ENCODE data around the gene RDM1. TPM values are rescaled to one million over a fixed set of nuclear protein-coding genes. Genes with fewer than 3 reads are reported as not detected.

The RDM1 gene
- total RNA-seq, 4 donors from 2014 or later, result not detected

DNA sequence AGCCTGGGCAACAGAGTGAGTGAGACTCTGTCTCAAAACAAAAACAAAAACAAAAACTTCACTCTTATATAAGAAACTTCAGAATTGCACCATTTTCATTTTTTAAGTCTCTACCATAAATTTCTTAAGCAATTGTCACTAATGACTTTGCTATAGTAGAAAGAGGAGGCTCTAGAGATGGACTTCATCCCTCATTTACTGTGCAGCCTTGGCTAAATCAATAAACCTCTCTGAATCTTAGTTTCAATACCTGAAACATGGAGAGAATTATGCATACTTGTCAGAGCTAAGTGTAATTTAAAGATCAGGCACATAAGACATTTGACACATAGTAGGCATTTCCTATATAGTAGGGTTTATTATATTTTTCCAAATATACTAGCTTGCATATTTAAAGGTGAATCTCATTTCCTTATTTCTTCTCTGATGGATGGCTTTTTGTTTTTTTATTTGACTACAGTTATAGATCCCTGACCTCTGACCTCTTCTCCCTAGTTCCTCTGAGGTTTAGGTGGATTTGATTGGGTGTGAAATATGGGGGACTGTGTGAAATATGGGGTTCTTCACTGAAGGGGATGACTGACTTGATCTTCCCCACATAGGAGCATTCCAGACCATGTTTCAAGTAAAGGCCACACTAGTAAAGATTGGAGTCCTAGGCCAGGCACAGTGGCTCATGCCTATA is 53.1 kb downstream of the RDM1 start:
- TF ChIP-seq EP300 (IDR thresholded peaks at IDR 0.05) (no peak), POLR2A (IDR thresholded peaks at IDR 0.05) (no peak)
- TF ChIP-seq, protein P1, sequence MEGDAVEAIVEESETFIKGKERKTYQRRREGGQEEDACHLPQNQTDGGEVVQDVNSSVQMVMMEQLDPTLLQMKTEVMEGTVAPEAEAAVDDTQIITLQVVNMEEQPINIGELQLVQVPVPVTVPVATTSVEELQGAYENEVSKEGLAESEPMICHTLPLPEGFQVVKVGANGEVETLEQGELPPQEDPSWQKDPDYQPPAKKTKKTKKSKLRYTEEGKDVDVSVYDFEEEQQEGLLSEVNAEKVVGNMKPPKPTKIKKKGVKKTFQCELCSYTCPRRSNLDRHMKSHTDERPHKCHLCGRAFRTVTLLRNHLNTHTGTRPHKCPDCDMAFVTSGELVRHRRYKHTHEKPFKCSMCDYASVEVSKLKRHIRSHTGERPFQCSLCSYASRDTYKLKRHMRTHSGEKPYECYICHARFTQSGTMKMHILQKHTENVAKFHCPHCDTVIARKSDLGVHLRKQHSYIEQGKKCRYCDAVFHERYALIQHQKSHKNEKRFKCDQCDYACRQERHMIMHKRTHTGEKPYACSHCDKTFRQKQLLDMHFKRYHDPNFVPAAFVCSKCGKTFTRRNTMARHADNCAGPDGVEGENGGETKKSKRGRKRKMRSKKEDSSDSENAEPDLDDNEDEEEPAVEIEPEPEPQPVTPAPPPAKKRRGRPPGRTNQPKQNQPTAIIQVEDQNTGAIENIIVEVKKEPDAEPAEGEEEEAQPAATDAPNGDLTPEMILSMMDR (IDR thresholded peaks at IDR 0.05), result no peak
- no peaks in the 10 kb centered on the region for H3K4me1 ChIP-seq
- H3K27me3 ChIP-seq, result no peaks in the 10 kb centered on the region
- no peaks in the 10 kb centered on the region for H3K36me3 ChIP-seq
- H3K4me3 ChIP-seq, result no peak overlapping the region
- H3K9me3 ChIP-seq, result no peaks in the 10 kb centered on the region
- no peak overlapping the region for H3K27ac ChIP-seq
- no peak for DNase-seq (ENCODE audit: low spot score in 2 of 2)

GRCh38 chr17:35876534-35876933 is 54.0 kb downstream of the RDM1 start:
- H3K27me3 ChIP-seq, result no peaks in the 10 kb centered on the region
- no peak overlapping the region for H3K4me3 ChIP-seq
- DNase-seq (ENCODE audit: low spot score in 2 of 2), result no peak
- H3K9me3 ChIP-seq, result no peaks in the 10 kb centered on the region
- H3K4me1 ChIP-seq, result no peaks in the 10 kb centered on the region
- no peaks in the 10 kb centered on the region for H3K36me3 ChIP-seq
- TF ChIP-seq POLR2A (IDR thresholded peaks at IDR 0.05), result no peak
- no peak for TF ChIP-seq EP300 (IDR thresholded peaks at IDR 0.05)
- TF ChIP-seq, protein P1 (IDR thresholded peaks at IDR 0.05), result no peak
- 62 to 71% methylated on average over 3 of the region's 3 CpGs for WGBS, 2 donors
- peak overlapping the region in 1 of 4 donors; percentile 2 for H3K27ac ChIP-seq

DNA sequence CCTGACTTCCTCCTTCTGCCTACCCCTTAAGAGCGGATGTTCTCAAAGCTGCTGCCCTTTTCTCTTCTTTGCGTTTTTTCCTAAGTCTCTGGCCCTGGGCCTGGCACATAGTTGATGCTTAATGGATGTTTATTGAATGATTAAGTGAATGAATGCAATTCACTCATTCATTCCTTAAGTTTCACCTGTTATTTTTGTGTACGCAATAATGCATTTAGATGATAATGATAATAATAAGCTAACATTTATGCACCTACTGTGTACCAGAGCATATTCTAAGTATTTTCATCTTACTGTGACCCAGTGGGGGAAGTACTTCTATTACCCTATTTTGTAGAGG is 54.8 kb downstream of the RDM1 start:
- WGBS, 2 donors, result 66 to 71% methylated on average over 3 of the region's 3 CpGs
- peak overlapping the region in 1 of 4 donors; percentile 2 for H3K27ac ChIP-seq
- no peak overlapping the region for H3K4me3 ChIP-seq
- H3K27me3 ChIP-seq, result no peaks in the 10 kb centered on the region
- DNase-seq (ENCODE audit: low spot score in 2 of 2), result no peak
- no peaks in the 10 kb centered on the region for H3K4me1 ChIP-seq
- TF ChIP-seq EP300 (IDR thresholded peaks at IDR 0.05), result no peak
- TF ChIP-seq, protein P1 (IDR thresholded peaks at IDR 0.05), result no peak
- TF ChIP-seq POLR2A (IDR thresholded peaks at IDR 0.05), result no peak
- H3K9me3 ChIP-seq, result no peaks in the 10 kb centered on the region
- H3K36me3 ChIP-seq, result no peaks in the 10 kb centered on the region

GRCh38 chr17:35875072-35875799 is 55.3 kb downstream of the RDM1 start:
- H3K9me3 ChIP-seq, result no peaks in the 10 kb centered on the region
- no peak for DNase-seq (ENCODE audit: low spot score in 2 of 2)
- no peak overlapping the region for H3K27ac ChIP-seq
- TF ChIP-seq POLR2A (IDR thresholded peaks at IDR 0.05) (no peak), EP300 (IDR thresholded peaks at IDR 0.05) (no peak)
- TF ChIP-seq, protein P1 (IDR thresholded peaks at IDR 0.05), result no peak
- H3K4me3 ChIP-seq, result no peak overlapping the region
- WGBS, 2 donors, result 42 to 48% methylated on average over 5 of the region's 5 CpGs
- H3K27me3 ChIP-seq, result no peaks in the 10 kb centered on the region
- H3K4me1 ChIP-seq, result no peaks in the 10 kb centered on the region
- no peaks in the 10 kb centered on the region for H3K36me3 ChIP-seq

GRCh38 chr17:35872196-35872980 is 58.2 kb downstream of the RDM1 start:
- no peak overlapping the region for H3K4me3 ChIP-seq
- DNase-seq (ENCODE audit: low spot score in 2 of 2), result no peak
- no peaks in the 10 kb centered on the region for H3K36me3 ChIP-seq
- H3K27ac ChIP-seq, result no peak overlapping the region
- no peaks in the 10 kb centered on the region for H3K4me1 ChIP-seq
- 94% methylated on average over 12 of the region's 12 CpGs for WGBS, 2 donors
- H3K9me3 ChIP-seq, result no peaks in the 10 kb centered on the region
- H3K27me3 ChIP-seq, result no peaks in the 10 kb centered on the region
- TF ChIP-seq EP300 (IDR thresholded peaks at IDR 0.05) (no peak), POLR2A (IDR thresholded peaks at IDR 0.05) (no peak)
- TF ChIP-seq, protein P1 (IDR thresholded peaks at IDR 0.05), result no peak
